NT2/D1 (cell line): ENCODE data around the gene TEX36.

Experiments used
- SUZ12 ChIP-seq: IDR thresholded peaks from 2 replicates; pipeline ENCODE4 v1.6.1; 2011; ENCODE audit not compliant: insufficient read length, insufficient read depth; ENCODE audit errors: extremely low read depth
- YY1 ChIP-seq: IDR thresholded peaks from 2 replicates; pipeline ENCODE4 v1.6.1; 2011; ENCODE audit not compliant: insufficient read length, insufficient read depth

- TF ChIP-seq SUZ12 (no peak), YY1 (no peak)
These were observed 44.5 kb upstream of the TEX36 start for GRCh38 chr10:125727436-125727835.
